ENCODE measurements around the gene PRELID3B. TPM values are rescaled to one million over a fixed set of nuclear protein-coding genes. Genes with fewer than 3 reads are reported as not detected.

The PRELID3B gene
- total RNA-seq, 1 experiment from 2014 or later: 52.6 TPM

DNA sequence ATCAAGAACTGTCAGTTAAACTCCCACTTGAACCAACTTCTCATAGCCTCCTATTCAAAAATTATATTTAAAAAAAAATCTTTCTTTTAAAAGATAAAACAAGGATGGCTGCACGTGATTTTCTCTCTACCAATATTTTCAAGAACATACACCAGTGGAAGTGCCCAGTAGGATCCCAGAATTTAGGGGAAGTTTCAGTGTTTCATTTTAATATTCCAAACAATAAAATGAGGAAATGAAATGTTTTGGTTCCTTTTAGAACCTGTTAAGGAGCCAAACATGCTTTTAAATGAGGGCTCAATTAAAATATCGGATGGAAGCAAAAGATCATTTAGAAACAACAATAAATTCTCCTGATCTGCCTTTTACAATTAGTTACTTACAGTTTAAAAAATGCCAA, 26.4 kb upstream of the PRELID3B start:
- no peaks in the 10 kb centered on the region for H3K79me1 ChIP-seq (ENCODE audit: insufficient read depth, low read depth, low read length, poor library complexity, severe bottlenecking)
- H3K4me1 ChIP-seq (ENCODE audit: insufficient read depth, low read length): no peaks in the 10 kb centered on the region
- H3K9me3 Mint-ChIP-seq: peaks cover 3 to 5% of the 10 kb centered on the region in 2 experiments; a peak in 3 of 5 replicates
- H4K8ac ChIP-seq (replicated peaks; ENCODE audit: insufficient read length, low read depth, low read length): no peak overlapping the region
- no peak overlapping the region for H3K4me2 ChIP-seq (ENCODE audit: insufficient read depth, insufficient read length, low read length)
- TF ChIP-seq, protein P1, sequence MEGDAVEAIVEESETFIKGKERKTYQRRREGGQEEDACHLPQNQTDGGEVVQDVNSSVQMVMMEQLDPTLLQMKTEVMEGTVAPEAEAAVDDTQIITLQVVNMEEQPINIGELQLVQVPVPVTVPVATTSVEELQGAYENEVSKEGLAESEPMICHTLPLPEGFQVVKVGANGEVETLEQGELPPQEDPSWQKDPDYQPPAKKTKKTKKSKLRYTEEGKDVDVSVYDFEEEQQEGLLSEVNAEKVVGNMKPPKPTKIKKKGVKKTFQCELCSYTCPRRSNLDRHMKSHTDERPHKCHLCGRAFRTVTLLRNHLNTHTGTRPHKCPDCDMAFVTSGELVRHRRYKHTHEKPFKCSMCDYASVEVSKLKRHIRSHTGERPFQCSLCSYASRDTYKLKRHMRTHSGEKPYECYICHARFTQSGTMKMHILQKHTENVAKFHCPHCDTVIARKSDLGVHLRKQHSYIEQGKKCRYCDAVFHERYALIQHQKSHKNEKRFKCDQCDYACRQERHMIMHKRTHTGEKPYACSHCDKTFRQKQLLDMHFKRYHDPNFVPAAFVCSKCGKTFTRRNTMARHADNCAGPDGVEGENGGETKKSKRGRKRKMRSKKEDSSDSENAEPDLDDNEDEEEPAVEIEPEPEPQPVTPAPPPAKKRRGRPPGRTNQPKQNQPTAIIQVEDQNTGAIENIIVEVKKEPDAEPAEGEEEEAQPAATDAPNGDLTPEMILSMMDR (conservative IDR thresholded peaks at IDR 0.05): no peak
- no peaks in the 10 kb centered on the region for H3K36me3 Mint-ChIP-seq (ENCODE audit: insufficient read depth in 1 of 3, low read depth in 3 of 3)
- no peak overlapping the region for H2BK15ac ChIP-seq (ENCODE audit: low read depth, low read length)
- no CpG with 5 or more reads among the region's 2 CpGs for WGBS (ENCODE audit: extremely low coverage, insufficient read length, low lambda C conversion rate)
- no peak overlapping the region for H2BK5ac ChIP-seq (ENCODE audit: insufficient read length, low read length)
- H2AK5ac ChIP-seq (ENCODE audit: insufficient read length, low read length): no peak overlapping the region
- no peak overlapping the region for H4K91ac ChIP-seq (ENCODE audit: insufficient read length, low read depth, low read length)
- no peaks in the 10 kb centered on the region for H3K23me2 ChIP-seq (ENCODE audit: insufficient read length, low read depth, low read length, poor library complexity, severe bottlenecking)
- H3K9me3 ChIP-seq (ENCODE audit: control insufficient read depth, low read depth, low read length): no peaks in the 10 kb centered on the region
- H3T11ph ChIP-seq (ENCODE audit: low read length): no peak overlapping the region
- H3K14ac ChIP-seq (ENCODE audit: insufficient read depth, low read length): no peak overlapping the region
- H3K4me3 Mint-ChIP-seq: no peak overlapping the region
- no peak overlapping the region for H3K18ac ChIP-seq (ENCODE audit: insufficient read length, low read depth, low read length)
- no peak overlapping the region for H3K56ac ChIP-seq (ENCODE audit: insufficient read length, low read depth, low read length)
- H2BK20ac ChIP-seq (ENCODE audit: low read depth, low read length, poor library complexity, severe bottlenecking): no peak overlapping the region
- H3K27ac Mint-ChIP-seq: no peak overlapping the region
- no peaks in the 10 kb centered on the region for H3K79me2 ChIP-seq (ENCODE audit: insufficient read depth, low read length)
- H3K27me3 ChIP-seq (ENCODE audit: insufficient read depth, low read length): no peaks in the 10 kb centered on the region
- peaks cover 9% of the 10 kb centered on the region for H3K27me3 Mint-ChIP-seq (ENCODE audit: low read depth)
- no peak overlapping the region for H2AFZ ChIP-seq (ENCODE audit: low read length)
- no peak for DNase-seq
- H3K9ac ChIP-seq (ENCODE audit: extremely low read depth, insufficient read length, low read length): no peak overlapping the region
- no peak overlapping the region for H3K4ac ChIP-seq (ENCODE audit: low read depth, low read length)
- H4K5ac ChIP-seq (ENCODE audit: insufficient read length, low read depth, low read length): no peak overlapping the region
- H3K4me1 Mint-ChIP-seq: peaks cover 3 to 8% of the 10 kb centered on the region in 2 experiments; a peak in 3 of 4 replicates
- H2BK12ac ChIP-seq (ENCODE audit: insufficient read length, low read depth, low read length): no peak overlapping the region
- H4K20me1 ChIP-seq (ENCODE audit: control insufficient read depth, insufficient read depth, insufficient read length): no peaks in the 10 kb centered on the region
- no peak overlapping the region for H2BK120ac ChIP-seq (ENCODE audit: low read depth, low read length, poor library complexity, severe bottlenecking)
- H3K27ac ChIP-seq (ENCODE audit: insufficient read length, low read depth, low read length): no peak overlapping the region
- H3K23ac ChIP-seq (ENCODE audit: insufficient read length, low read depth, low read length): no peak overlapping the region
